GM12801 (cell line): ENCODE results near the gene ZNF189.

Experiments
- CTCF ChIP-seq: IDR thresholded peaks from one replicate; pipeline ENCODE4 v1.5.1; 2011; ENCODE audit warnings: control low read depth; ENCODE audit not compliant: insufficient read length; ENCODE audit errors: extremely low read depth

Gene ZNF189

GRCh38 chr9:101394687-101395086 is 4.0 kb upstream of the ZNF189 start:
- no peak for TF ChIP-seq CTCF

GRCh38 chr9:101397746-101398067 is 944 bp upstream of the ZNF189 start:
- no peak for TF ChIP-seq CTCF

GRCh38 chr9:101398930-101399642 is 435 bp downstream of the ZNF189 start:
- no peak for TF ChIP-seq CTCF

GRCh38 chr9:101399643-101399970 is 956 bp downstream of the ZNF189 start:
- TF ChIP-seq CTCF: no peak

GRCh38 chr9:101400120-101400519 is 1.5 kb downstream of the ZNF189 start:
- no peak for TF ChIP-seq CTCF

GRCh38 chr9:101403516-101404285 is 5.0 kb downstream of the ZNF189 start:
- no peak for TF ChIP-seq CTCF

- no peak for TF ChIP-seq CTCF
These were observed 9.9 kb downstream of the ZNF189 start for GRCh38 chr9:101408374-101409078.
